Activated T-helper 1 cell treated with Interleukin-2 at 50 U/mL for 16 hours (primary cell): Measurements from ENCODE around the gene ELMO1.

Experiments used
- DNase-seq: peaks from one replicate; pipeline ENCODE4 v3.0.0-alpha.2; 2020; ENCODE audit warnings: low read depth

Gene ELMO1

DNA sequence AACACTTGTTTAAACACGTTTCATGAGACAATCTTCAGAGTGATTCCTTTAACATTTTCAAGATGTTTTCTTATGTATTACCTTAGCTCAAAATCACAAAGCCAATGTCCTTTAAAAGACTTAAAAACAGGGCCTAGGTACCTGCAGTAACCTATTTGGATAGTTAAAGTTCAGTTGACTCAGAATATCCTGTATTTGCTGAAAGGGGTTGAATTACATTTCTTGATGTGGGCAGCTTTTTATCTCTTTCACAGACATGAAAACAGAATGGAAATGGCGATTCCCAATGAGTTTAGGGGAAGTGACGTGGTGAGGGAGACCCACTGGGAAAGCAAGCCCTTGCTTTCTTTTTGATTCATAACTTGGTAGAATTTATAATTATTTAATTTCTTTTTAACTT, 400.0 kb downstream of the ELMO1 start:
- DNase-seq = no peak

DNA sequence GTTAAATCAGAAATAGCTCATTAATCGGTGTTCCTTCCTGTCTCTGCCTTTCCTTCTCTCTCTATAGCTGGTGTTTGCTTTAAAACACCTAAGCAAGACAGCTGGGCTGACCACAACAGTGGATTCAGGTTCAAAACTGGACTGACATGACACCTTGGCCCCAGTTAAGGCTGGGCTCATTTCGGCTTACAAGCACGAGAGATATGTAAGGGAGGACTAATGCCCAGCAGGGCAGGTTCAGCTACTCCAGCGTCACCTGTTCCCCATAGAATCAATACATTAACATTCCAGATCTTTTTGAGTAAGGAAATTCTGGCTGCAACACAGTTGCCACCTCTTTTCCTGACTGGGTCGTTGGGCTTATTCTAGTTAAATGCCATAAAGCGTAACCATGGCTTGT, 401.4 kb downstream of the ELMO1 start:
- no peak for DNase-seq

DNA sequence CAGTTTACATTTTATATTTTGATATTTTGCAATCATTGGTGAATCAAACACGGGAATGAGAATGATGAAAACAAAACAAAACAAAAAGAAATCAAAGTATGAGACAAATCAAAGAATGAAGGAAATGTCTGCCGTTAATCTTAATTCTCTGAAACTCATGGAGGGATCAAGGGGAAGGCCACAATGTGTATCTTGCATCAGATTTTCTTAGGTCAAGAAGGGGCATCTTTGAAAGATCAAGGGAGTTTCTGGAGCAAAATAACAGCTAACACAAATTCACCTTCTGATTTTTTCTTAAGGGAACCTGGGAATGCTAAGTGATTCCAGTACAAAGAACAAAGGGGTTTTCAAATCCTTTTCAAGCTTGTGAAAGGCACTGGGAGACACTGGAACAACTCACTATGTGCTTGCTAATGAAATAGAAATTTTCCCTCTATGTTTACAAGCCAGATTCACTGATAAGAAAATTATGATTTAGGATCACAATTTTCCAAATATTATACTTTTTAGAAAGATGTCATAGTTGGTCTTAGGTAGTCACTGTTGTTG, 402.1 kb downstream of the ELMO1 start:
- no peak for DNase-seq

DNA sequence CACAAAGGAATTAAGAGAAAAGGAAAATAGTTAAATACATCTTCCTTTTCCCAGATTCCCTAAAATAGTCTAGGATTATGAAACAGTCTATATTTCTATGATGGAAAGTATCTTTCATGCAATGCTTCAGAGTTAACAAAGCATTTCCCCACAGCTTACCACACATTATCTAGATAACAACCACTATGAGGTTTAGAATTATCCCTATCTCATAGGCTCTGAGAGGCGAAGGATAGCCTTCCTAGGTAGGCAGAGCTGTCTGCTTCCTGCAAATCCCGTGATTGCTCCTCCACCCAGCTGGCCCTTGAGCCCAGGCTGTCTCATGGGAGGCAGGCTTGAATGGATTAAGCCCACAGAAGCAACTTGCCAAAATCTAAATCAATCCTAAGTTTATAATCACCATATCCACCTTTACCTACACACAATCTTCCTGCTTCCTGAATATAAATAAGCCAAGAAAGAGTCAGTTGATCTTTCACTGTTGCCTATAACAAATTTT, 402.9 kb downstream of the ELMO1 start:
- DNase-seq = no peak

GRCh38 chr7:37041461-37041860, 407.2 kb downstream of the ELMO1 start:
- no peak for DNase-seq

DNA sequence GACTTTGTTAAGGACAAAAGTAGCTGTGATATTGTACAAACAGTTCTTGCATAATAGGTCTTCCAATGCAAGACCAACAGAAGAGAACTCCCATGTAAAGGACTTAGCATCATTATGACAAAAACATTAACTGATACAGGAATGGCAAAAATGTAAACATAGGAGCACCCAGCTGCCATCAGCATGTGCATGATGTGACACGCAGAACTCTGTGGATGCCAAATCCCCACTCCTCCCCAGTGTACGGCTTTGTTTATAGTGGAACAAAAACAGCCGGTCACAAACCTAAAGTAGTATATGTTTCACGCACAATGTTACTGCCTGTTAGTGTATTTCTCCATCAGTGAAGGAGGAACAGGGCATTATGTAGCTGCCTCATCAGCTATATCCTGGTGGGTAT, 408.3 kb downstream of the ELMO1 start:
- DNase-seq = no peak

DNA sequence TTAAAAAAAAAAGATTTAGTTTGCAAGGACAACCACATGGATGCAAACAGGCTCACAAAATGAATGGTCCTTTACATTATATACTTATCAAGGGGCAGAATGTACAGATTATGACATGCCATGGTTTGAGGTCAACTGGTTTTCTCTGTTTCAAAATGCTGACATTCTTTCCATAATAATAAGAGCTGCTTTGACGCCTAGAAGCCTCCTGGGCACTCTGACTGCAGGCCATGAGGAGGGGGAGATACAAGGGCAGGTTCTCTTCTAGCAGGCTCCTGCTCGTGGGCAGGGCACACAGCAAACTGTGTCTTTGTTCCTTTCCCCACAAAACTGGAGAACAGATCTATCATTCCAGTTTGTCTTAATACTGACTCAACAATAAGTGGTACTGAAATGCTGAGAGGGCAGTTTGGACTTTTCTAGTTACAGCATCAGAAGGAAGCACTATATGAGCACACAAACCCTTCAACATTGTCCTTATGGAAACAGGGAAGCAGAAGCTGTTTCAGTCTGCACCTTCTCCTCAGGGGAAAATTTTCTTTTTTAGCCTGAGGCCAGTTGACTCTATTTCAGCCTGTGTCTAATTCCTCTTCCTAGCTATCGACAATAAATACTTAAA, 409.4 kb downstream of the ELMO1 start:
- no peak for DNase-seq

GRCh38 chr7:37038706-37039105, 410.0 kb downstream of the ELMO1 start:
- DNase-seq = no peak

DNA sequence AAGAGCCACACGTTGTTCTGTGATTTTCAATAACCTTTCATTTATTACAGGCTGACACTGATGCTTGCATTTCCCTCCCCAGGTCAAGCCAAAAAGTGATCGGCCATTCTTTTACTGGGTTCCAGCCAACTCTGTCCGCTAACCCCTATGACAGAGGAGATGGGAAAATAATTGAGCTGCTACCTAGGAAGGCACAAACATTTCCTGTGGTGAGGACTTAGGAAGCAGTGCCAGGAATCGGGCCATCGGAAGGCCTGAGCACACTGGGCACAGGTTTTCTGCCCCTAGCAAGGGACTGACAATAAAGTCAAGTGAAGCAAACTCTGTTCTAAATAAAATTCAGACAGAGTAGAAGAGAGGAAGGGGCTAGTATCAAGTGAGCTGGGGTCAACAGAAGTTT, 411.4 kb downstream of the ELMO1 start:
- no peak for DNase-seq

GRCh38 chr7:37035631-37036030, 413.0 kb downstream of the ELMO1 start:
- DNase-seq = no peak

DNA sequence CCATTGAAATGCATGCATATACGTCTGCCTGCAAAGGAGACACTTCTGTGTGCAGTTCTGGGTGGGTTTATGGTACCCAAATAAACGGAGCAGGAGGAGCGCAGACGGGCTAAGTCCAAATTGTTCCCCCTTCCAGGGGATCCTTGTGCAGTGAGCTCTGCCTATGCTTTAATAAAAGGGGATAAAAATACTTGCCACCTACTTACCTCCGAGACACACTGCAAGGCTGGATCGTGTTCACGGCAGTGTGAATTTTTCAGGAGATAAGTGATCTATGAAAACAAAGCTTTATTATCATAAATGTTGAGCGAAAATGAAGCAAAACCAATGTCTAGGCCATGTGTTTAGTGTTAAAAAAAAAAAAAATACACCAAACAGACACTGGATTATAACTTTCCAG, 415.5 kb downstream of the ELMO1 start:
- no peak for DNase-seq

DNA sequence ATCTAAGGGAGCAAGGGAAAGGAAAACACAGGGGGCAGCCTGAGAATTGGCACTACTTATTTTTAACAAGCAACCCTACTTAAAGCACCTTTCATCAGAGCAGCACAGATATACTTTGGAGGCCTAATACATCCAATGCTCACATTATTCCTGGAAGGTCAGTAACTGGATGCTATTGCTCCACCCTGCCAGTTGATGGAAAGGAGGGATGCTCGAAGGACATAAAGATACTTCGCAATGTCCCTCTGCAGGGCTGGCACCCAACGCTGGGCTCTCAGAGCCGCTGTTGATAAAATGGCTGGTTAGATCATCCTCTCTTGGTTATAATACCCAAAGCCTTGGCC, 416.4 kb downstream of the ELMO1 start:
- no peak for DNase-seq

- DNase-seq = no peak
Measured at GRCh38 chr7:37031571-37032257, 416.9 kb downstream of the ELMO1 start.

DNA sequence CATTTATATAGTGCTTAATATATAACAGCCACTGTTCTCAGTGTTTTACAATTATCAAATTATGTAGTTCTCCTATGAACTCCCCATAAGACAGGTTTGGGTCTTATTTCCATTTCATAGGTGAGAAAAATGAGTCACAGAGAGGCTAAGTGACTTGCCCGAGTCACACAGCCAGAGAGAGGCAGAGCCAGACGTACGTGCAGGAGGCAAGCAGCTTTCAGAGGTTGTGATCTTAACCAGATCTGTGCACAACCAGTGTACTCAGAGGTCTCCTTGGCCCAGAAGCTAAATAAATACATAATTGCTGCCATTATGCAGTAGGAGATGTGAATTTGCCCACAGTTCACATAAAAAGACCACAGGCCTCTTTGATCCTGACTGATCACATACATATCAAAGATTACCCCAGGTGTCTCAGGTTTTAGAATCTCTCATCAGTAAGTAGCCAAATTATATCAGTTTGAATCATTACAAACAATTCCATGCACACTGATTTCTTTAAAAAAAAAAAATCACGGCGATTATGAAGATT, 419.7 kb downstream of the ELMO1 start:
- no peak for DNase-seq

GRCh38 chr7:37027557-37028341, 420.9 kb downstream of the ELMO1 start:
- DNase-seq = no peak

DNA sequence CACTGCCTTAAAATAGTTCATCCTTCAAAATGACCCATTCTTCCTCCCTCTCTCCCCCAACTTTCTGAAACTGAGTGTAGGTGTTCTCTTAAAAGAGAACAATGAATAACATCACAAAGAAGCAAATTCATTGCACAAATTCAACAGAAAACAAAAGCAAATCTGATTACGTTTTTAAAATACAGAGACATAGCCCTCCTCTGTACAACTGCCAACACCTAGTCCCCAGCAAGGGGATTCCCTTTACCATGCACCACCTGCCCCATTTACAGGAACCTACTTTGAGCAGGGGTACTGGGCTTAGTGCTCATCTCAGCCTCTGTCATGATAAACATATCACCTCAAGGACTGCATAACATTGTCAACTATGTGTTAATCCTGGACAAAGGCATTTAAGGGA, 421.6 kb downstream of the ELMO1 start:
- no peak for DNase-seq

DNA sequence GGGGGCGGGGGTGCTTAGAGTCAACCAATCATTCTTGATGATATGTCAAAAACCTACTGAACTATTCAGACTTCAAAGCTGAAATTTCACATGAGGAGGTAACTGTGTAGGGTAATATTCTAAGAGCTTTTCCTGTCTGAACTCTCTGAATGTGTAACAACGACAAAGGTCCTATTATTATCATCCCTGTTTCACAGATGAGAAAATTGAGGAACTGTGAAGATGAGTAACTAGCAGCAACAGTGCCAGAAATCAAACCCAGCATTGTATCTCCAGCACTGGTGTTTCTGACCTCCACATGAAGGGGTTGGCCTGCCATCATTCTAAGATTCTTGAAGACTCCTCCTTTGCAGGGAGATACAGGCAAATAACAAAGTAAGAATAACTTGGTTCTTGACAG, 429.7 kb downstream of the ELMO1 start:
- DNase-seq = no peak

GRCh38 chr7:37016064-37016878, 432.4 kb downstream of the ELMO1 start:
- no peak for DNase-seq

DNA sequence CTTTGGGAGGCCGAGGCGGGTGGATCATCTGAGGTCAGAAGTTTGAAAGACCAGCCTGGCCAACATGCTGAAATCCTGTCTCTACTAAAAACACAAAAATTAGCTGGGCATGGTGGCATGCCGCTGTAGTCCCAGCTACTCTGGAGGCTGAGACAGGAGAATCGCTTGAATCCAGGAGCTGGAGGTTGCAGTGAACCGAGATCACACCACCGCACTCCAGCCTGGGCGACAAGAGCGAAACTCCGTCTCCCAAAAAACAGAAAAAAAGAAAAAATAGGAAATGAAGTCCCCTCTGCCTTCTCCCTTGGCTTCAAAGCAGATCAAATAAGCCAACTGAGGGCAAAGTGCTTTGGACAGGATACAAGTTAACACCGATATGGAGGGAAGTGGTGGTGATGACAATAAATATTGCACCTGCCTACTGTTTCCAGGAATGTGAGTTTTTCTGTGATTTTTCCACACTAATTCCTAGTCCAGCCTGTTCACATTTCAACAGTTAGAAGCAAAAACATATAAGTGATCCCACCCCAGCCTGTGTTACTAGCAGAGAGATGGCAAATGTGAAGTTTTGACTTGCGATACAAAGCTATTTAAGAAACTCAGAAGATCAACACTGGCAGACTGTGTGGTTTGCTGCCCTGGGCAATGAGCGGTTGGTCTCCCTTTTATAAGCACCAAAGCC, 433.2 kb downstream of the ELMO1 start:
- no peak for DNase-seq

DNA sequence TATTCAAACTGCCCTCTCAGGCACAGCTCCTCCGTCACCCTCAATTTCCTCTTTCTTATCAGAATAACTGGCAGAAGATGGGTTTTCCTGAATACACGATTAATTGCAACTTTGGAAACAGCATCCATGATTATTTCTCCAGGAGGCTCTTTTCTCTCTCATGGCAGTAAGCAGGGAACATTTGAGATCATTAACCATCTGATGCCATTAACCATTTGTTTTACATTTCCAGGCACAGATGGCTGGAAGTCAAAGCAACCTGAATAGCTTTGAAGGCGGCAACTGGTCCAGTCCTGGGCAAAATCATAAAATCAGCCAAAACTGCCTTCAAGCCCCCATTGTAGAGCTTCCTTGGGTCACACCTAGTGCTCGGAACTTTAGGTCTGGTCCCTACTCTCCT, 434.9 kb downstream of the ELMO1 start:
- no peak for DNase-seq
